A549 (cell line): ENCODE measurements around the gene CNDP1.

ENCODE experiments used
- CHD2 ChIP-seq: fragments of 150-350 bp; IDR thresholded peaks from 2 replicates; pipeline ENCODE4 v1.6.1; 2014; ENCODE audit warnings: low read length; ENCODE audit not compliant: partially characterized antibody
- CTCF ChIP-seq: fragments of >200 bp; sonication (Bioruptor Twin); formaldehyde crosslinking; IDR thresholded peaks from 3 replicates; pipeline ENCODE4 v1.5.1; 2016
- E2F6 ChIP-seq: IDR thresholded peaks from 2 replicates; pipeline ENCODE4 v1.6.1; 2012; ENCODE audit warnings: low read depth, borderline replicate concordance
- ELK1 ChIP-seq: fragments of 150-350 bp; IDR thresholded peaks from 2 replicates; pipeline ENCODE4 v1.6.1; 2014; ENCODE audit warnings: low read depth, mild to moderate bottlenecking, low read length
- NR3C1 ChIP-seq: fragments of >200 bp; sonication (Bioruptor Twin); formaldehyde crosslinking; IDR thresholded peaks from 3 replicates; pipeline ENCODE4 v1.6.1; 2017
- PHF8 ChIP-seq: fragments of 200-600 bp; sonication (generic); IDR thresholded peaks from 2 replicates; pipeline ENCODE4 v1.6.1; 2016; ENCODE audit warnings: low read depth, mild to moderate bottlenecking, antibody characterized with exemption, moderate library complexity, borderline replicate concordance
- POLR2A ChIP-seq: IDR thresholded peaks from 2 replicates; pipeline ENCODE4 v1.6.1; 2012; ENCODE audit warnings: mild to moderate bottlenecking, low read length
- RAD21 ChIP-seq, 2 experiments: fragments of >200 bp in 1 of 2; sonication (Bioruptor Twin) in 1 of 2; formaldehyde crosslinking in 1 of 2; IDR thresholded peaks in 1 of 2; conservative IDR thresholded peaks in 1 of 2; 2 replicates in 1 of 2; 3 replicates in 1 of 2; pipeline ENCODE4 v1.6.1; 2012 to 2018; ENCODE audit warnings: inconsistent platforms in 1 of 2
- SMC3 ChIP-seq: fragments of >200 bp; sonication (Bioruptor Twin); formaldehyde crosslinking; IDR thresholded peaks from 3 replicates; pipeline ENCODE4 v1.6.1; 2018; ENCODE audit warnings: inconsistent platforms
- ZFP36 ChIP-seq: fragments of 450-650 bp; IDR thresholded peaks from 2 replicates; pipeline ENCODE4 v1.6.1; 2014; ENCODE audit warnings: borderline replicate concordance; ENCODE audit not compliant: partially characterized antibody

- TF ChIP-seq CTCF (peak; percentile 70), POLR2A (no peak), ELK1 (no peak), CHD2 (no peak), E2F6 (no peak), RAD21 (conservative IDR thresholded peaks at IDR 0.05 in 1 of 2, IDR thresholded peaks at IDR 0.05 in 1 of 2) (peak; percentile 74 to 79), PHF8 (no peak), SMC3 (peak; percentile 43; the same call in 2 of the 3 replicates), NR3C1 (no peak), ZFP36 (no peak)
Measured at GRCh38 chr18:74551936-74552555, 17.7 kb downstream of the CNDP1 start.
